Measurements from ENCODE around the gene CCDC86.
A peak's percentile ranks its signal among the peaks of the same experiment; 100 is the strongest.

Gene CCDC86

GRCh38 chr11:60889869-60890311 lies 48.0 kb downstream of the CCDC86 start:
- no peak for DNase-seq (ENCODE audit: low spot score)

- DNase-seq (ENCODE audit: low spot score), result no peak
Observed at GRCh38 chr11:60890696-60891095, 48.8 kb downstream of the CCDC86 start.

GRCh38 chr11:60891103-60891741 lies 49.3 kb downstream of the CCDC86 start:
- DNase-seq (ENCODE audit: low spot score), result no peak

GRCh38 chr11:60895687-60896086 lies 53.8 kb downstream of the CCDC86 start:
- DNase-seq (ENCODE audit: low spot score), result no peak

GRCh38 chr11:60897496-60897895 lies 55.6 kb downstream of the CCDC86 start:
- DNase-seq (ENCODE audit: low spot score), result no peak

- DNase-seq (ENCODE audit: low spot score), result peak; percentile 62
Observed at GRCh38 chr11:60899046-60899936, 57.4 kb downstream of the CCDC86 start.

- no peak for DNase-seq (ENCODE audit: low spot score)
Observed at GRCh38 chr11:60899977-60900376, 58.1 kb downstream of the CCDC86 start.

All from SK-N-DZ (cell line).